NT2/D1 (cell line): Measurements from ENCODE around the gene AKT3.
A peak's percentile ranks its signal among the peaks of the same experiment; 100 is the strongest.
"Not testable (repeated sequence)": the region's sequence is repeated elsewhere in the genome, so short reads cannot be mapped to it uniquely, and the experiment has no call there.

Experiments used
- DNase-seq: peaks from one replicate; pipeline ENCODE4 v3.0.0-alpha.2; 2011; ENCODE audit warnings: low read depth, low spot score
- H3K27me3 ChIP-seq: 2 replicates; pipeline ENCODE4 v1.6.0; 2011; ENCODE audit warnings: mild to moderate bottlenecking; ENCODE audit not compliant: insufficient read length, insufficient read depth
- H3K36me3 ChIP-seq: 2 replicates; pipeline ENCODE4 v1.6.1; 2011; ENCODE audit warnings: mild to moderate bottlenecking, low read length, mixed read lengths; ENCODE audit not compliant: insufficient read depth, insufficient read length
- H3K4me1 ChIP-seq: 2 replicates; pipeline ENCODE4 v1.5.1; 2011; ENCODE audit not compliant: insufficient read depth, insufficient read length
- H3K4me3 ChIP-seq: 2 replicates; pipeline ENCODE4 v1.5.1; 2011; ENCODE audit warnings: low read depth; ENCODE audit not compliant: insufficient read length
- H3K9ac ChIP-seq: 2 replicates; pipeline ENCODE4 v1.6.0; 2011; ENCODE audit warnings: low read depth; ENCODE audit not compliant: insufficient read length
- H3K9me3 ChIP-seq: 2 replicates; pipeline ENCODE4 v1.5.1; 2011; ENCODE audit warnings: mild to moderate bottlenecking, low read length; ENCODE audit not compliant: insufficient read depth
- SUZ12 ChIP-seq: IDR thresholded peaks from 2 replicates; pipeline ENCODE4 v1.6.1; 2011; ENCODE audit not compliant: insufficient read length, insufficient read depth; ENCODE audit errors: extremely low read depth
- YY1 ChIP-seq: IDR thresholded peaks from 2 replicates; pipeline ENCODE4 v1.6.1; 2011; ENCODE audit not compliant: insufficient read length, insufficient read depth
- ZNF274 ChIP-seq: IDR thresholded peaks from 2 replicates; pipeline ENCODE4 v1.6.1; 2011; ENCODE audit warnings: mild to moderate bottlenecking, low read depth, low read length

AKT3 gene

GRCh38 chr1:243841507-243841906, 8.5 kb downstream of the AKT3 start:
- H3K4me3 ChIP-seq, result no peak overlapping the region
- TF ChIP-seq ZNF274 (no peak), SUZ12 (no peak), YY1 (no peak)
- H3K36me3 ChIP-seq, result peaks cover 9% of the 10 kb centered on the region
- no peak for DNase-seq
- no peak overlapping the region for H3K9ac ChIP-seq
- H3K27me3 ChIP-seq, result no peaks in the 10 kb centered on the region
- no peaks in the 10 kb centered on the region for H3K4me1 ChIP-seq
- H3K9me3 ChIP-seq, result peaks cover 10% of the 10 kb centered on the region

GRCh38 chr1:243837907-243838535, 12.0 kb downstream of the AKT3 start:
- Histone ChIP-seq H3K9me3 (peaks cover 26% of the 10 kb centered on the region), H3K27me3 (no peaks in the 10 kb centered on the region), H3K4me3 (no peak overlapping the region), H3K9ac (no peak overlapping the region), H3K36me3 (peaks cover 24% of the 10 kb centered on the region), H3K4me1 (no peaks in the 10 kb centered on the region)
- no peak for DNase-seq
- no peak for TF ChIP-seq ZNF274
- no peak for TF ChIP-seq SUZ12
- TF ChIP-seq YY1, result no peak

GRCh38 chr1:243834130-243834529, 15.9 kb downstream of the AKT3 start:
- Histone ChIP-seq H3K9ac (no peak overlapping the region), H3K27me3 (no peaks in the 10 kb centered on the region), H3K4me3 (no peak overlapping the region), H3K4me1 (no peaks in the 10 kb centered on the region), H3K9me3 (peaks cover 26% of the 10 kb centered on the region), H3K36me3 (peaks cover 26% of the 10 kb centered on the region)
- DNase-seq, result no peak
- TF ChIP-seq YY1 (no peak), ZNF274 (no peak), SUZ12 (no peak)

- peaks cover 26% of the 10 kb centered on the region for H3K36me3 ChIP-seq
- H3K9me3 ChIP-seq, result peaks cover 16% of the 10 kb centered on the region
- no peak for DNase-seq
- H3K27me3 ChIP-seq, result no peaks in the 10 kb centered on the region
- H3K4me1 ChIP-seq, result no peaks in the 10 kb centered on the region
- no peak overlapping the region for H3K4me3 ChIP-seq
- no peak for TF ChIP-seq ZNF274
- no peak for TF ChIP-seq SUZ12
- no peak for TF ChIP-seq YY1
- H3K9ac ChIP-seq, result no peak overlapping the region
Measured at GRCh38 chr1:243831463-243831862, 18.6 kb downstream of the AKT3 start.

- Histone ChIP-seq H3K9ac (no peak overlapping the region), H3K4me3 (no peak overlapping the region), H3K9me3 (0 out of 2 replicates have a peak, but pooled peaks cover 6% of the 10 kb centered on the region), H3K4me1 (no peaks in the 10 kb centered on the region), H3K36me3 (peaks cover 10% of the 10 kb centered on the region), H3K27me3 (no peaks in the 10 kb centered on the region)
- no peak for DNase-seq
- TF ChIP-seq ZNF274 (no peak), SUZ12 (no peak), YY1 (no peak)
Measured at GRCh38 chr1:243827206-243827605, 22.8 kb downstream of the AKT3 start.

GRCh38 chr1:243824907-243825306, 25.1 kb downstream of the AKT3 start:
- not testable (repeated sequence) for H3K4me1 ChIP-seq, H3K27me3 ChIP-seq, DNase-seq, H3K4me3 ChIP-seq, H3K9ac ChIP-seq, H3K36me3 ChIP-seq
- H3K9me3 ChIP-seq, result peaks cover 23% of the 10 kb centered on the region; the same call in 1 of the 2 replicates

- no peak for TF ChIP-seq YY1
- no peak for TF ChIP-seq ZNF274
- TF ChIP-seq SUZ12, result no peak
- Histone ChIP-seq H3K27me3 (no peaks in the 10 kb centered on the region), H3K4me1 (no peaks in the 10 kb centered on the region)
Measured at GRCh38 chr1:243821177-243821680, 28.8 kb downstream of the AKT3 start.

GRCh38 chr1:243819438-243819839, 30.6 kb downstream of the AKT3 start:
- Histone ChIP-seq H3K9ac (no peak overlapping the region), H3K27me3 (no peaks in the 10 kb centered on the region), H3K9me3 (peaks cover 39% of the 10 kb centered on the region), H3K4me1 (no peaks in the 10 kb centered on the region), H3K36me3 (peaks cover 11% of the 10 kb centered on the region), H3K4me3 (no peak overlapping the region)
- TF ChIP-seq ZNF274, result no peak
- TF ChIP-seq YY1, result no peak
- TF ChIP-seq SUZ12, result no peak
- DNase-seq, result peak; percentile 30

More at GRCh38 chr1:243821177-243821680, 28.8 kb downstream of the AKT3 start:
- Histone ChIP-seq H3K9me3 (peaks cover 23% of the 10 kb centered on the region; the same call in 1 of the 2 replicates), H3K9ac (no peak overlapping the region), H3K36me3 (peaks cover 11% of the 10 kb centered on the region), H3K4me3 (no peak overlapping the region)
- no peak for DNase-seq
